Nephron progenitor cell (in vitro differentiated cells): Measurements from ENCODE around the gene AFG3L2.
A peak's percentile ranks its signal among the peaks of the same experiment; 100 is the strongest.

Source experiments
- DNase-seq: peaks from one replicate; pipeline ENCODE4 v3.0.0; 2021
- H3K27ac Mint-ChIP-seq: 2 replicates; pipeline ENCODE4 v1.8.0; 2021; ENCODE audit warnings: mild to moderate bottlenecking, moderate library complexity, mixed read lengths
- H3K27me3 Mint-ChIP-seq: 2 replicates; pipeline ENCODE4 v1.8.0; 2021; ENCODE audit warnings: mild to moderate bottlenecking, low read depth, mixed read lengths; ENCODE audit not compliant: poor library complexity
- H3K36me3 Mint-ChIP-seq: 2 replicates; pipeline ENCODE4 v1.8.0; 2021; ENCODE audit warnings: low read depth, mixed read lengths
- H3K4me1 Mint-ChIP-seq: 2 replicates; pipeline ENCODE4 v1.8.0; 2021; ENCODE audit warnings: mixed read lengths
- H3K4me3 Mint-ChIP-seq: 2 replicates; pipeline ENCODE4 v1.8.0; 2021; ENCODE audit warnings: mild to moderate bottlenecking, moderate library complexity, mixed read lengths
- H3K9me3 Mint-ChIP-seq: 2 replicates; pipeline ENCODE4 v1.8.0; 2021; ENCODE audit warnings: mild to moderate bottlenecking, moderate library complexity, mixed read lengths
- CTCF ChIP-seq: fragments of 200-600 bp; sonication (generic); IDR thresholded peaks from 2 replicates; pipeline ENCODE4 v1.5.0; 2021; ENCODE audit warnings: antibody characterized with exemption

Gene AFG3L2

GRCh38 chr18:12342661-12343060 is 34.4 kb downstream of the AFG3L2 start:
- DNase-seq: no peak
- Mint-ChIP-seq H3K27ac (no peak overlapping the region), H3K36me3 (peaks cover 74% of the 10 kb centered on the region), H3K4me3 (no peak overlapping the region), H3K9me3 (no peaks in the 10 kb centered on the region), H3K27me3 (no peaks in the 10 kb centered on the region), H3K4me1 (no peaks in the 10 kb centered on the region)
- no peak for TF ChIP-seq CTCF

DNA sequence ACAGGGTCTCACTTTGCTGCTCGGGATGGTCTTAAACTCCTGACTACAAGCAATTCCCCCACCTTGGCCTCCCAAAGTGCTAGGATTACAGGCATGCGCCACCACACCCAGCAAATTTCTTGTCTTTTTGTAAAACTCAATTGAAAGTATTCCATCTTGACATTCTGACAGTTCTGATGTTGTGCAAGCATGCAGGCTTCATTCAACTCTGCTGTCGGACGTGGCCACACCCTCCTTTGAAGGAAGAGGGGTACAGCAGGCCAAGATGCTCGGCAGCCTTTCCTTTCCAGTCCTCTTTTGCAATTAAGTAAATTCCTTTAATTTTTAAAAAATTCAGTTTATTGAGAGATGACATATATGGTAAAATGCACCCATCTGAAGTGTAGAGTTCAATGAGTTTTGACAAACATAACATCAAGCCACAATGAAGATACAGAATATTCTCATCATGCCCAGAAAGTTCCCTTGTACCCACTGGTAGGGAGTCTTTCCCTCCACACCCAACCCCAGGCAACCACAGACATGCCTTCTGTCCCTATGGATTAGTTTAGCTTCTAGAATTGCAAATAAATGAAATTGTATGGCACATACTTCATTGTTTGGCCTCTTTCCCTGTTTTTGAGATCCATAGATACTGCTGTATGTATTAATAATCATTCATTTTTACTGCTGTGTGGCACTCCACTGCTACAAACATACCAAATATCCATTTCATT is 35.9 kb downstream of the AFG3L2 start:
- H3K36me3 Mint-ChIP-seq: peaks cover 77% of the 10 kb centered on the region

DNA sequence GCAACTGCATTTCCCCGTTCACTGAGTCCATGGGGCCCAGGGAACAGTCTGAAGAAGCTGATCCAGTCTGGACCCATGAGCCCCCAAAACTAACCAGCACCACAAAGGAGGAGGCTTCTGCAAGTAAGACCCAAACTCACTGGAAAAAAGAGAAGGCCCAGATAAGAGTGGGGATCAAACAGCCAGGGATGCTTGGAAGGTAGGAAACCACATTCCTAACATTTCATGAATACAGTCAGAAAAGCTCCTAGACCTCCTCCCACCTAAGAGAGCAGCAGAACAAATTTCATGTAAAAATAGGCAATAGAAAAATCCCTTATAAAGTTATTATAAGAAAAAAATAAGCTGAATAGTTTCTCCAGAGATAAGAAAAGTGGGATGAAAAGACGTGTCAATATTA is 38.6 kb downstream of the AFG3L2 start:
- Mint-ChIP-seq H3K4me1 (peaks cover 34% of the 10 kb centered on the region), H3K36me3 (peaks cover 81% of the 10 kb centered on the region), H3K27me3 (peaks cover 2% of the 10 kb centered on the region), H3K4me3 (no peak overlapping the region), H3K9me3 (no peaks in the 10 kb centered on the region), H3K27ac (no peak overlapping the region)
- DNase-seq: no peak
- no peak for TF ChIP-seq CTCF

More for the DNA sequence above, 35.9 kb downstream of the AFG3L2 start:
- TF ChIP-seq CTCF: no peak
- H3K9me3 Mint-ChIP-seq: no peaks in the 10 kb centered on the region
- H3K27me3 Mint-ChIP-seq: no peaks in the 10 kb centered on the region
- H3K27ac Mint-ChIP-seq: no peak overlapping the region
- no peak overlapping the region for H3K4me3 Mint-ChIP-seq
- peaks cover 14% of the 10 kb centered on the region for H3K4me1 Mint-ChIP-seq
- DNase-seq: no peak

- H3K27ac Mint-ChIP-seq: peak overlapping the region; percentile 24
- H3K36me3 Mint-ChIP-seq: peaks cover 70% of the 10 kb centered on the region
- no peak for TF ChIP-seq CTCF
- H3K4me1 Mint-ChIP-seq: peaks cover 34% of the 10 kb centered on the region
- DNase-seq: no peak
- peaks cover 3% of the 10 kb centered on the region for H3K27me3 Mint-ChIP-seq
- peak overlapping the region; percentile 21 for H3K4me3 Mint-ChIP-seq
- H3K9me3 Mint-ChIP-seq: no peaks in the 10 kb centered on the region
These were observed 40.1 kb downstream of the AFG3L2 start for GRCh38 chr18:12336887-12337286.

DNA sequence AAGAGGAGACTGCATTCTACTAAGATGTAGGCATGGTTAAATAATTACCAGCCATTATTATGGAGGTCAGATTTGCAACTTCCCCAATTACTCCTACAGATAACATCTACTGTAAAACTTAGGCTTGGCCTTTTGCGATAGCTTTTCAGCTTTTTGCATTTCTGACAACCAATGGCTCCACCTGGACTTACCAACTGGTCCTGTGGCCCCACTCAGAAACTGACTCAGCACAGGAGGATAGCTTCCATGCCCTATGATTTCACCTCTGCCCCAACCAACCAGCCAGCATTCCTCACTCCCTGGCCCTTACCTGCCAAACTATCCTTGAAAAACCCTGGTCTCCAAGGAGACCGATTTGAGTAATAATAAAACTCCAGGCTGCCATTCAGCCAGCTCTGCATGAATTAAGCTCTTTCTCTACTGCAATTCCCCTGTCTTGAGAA is 40.8 kb downstream of the AFG3L2 start:
- H3K4me3 Mint-ChIP-seq: no peak overlapping the region
- DNase-seq: no peak
- TF ChIP-seq CTCF: no peak
- H3K4me1 Mint-ChIP-seq: peaks cover 34% of the 10 kb centered on the region
- peaks cover 3% of the 10 kb centered on the region for H3K27me3 Mint-ChIP-seq
- peaks cover 66% of the 10 kb centered on the region for H3K36me3 Mint-ChIP-seq
- H3K9me3 Mint-ChIP-seq: no peaks in the 10 kb centered on the region
- no peak overlapping the region for H3K27ac Mint-ChIP-seq

- TF ChIP-seq CTCF: no peak
- peaks cover 34% of the 10 kb centered on the region for H3K4me1 Mint-ChIP-seq
- H3K4me3 Mint-ChIP-seq: no peak overlapping the region
- H3K27ac Mint-ChIP-seq: peak overlapping the region; percentile 68
- no peak for DNase-seq
- H3K36me3 Mint-ChIP-seq: peaks cover 62% of the 10 kb centered on the region
- peaks cover 3% of the 10 kb centered on the region for H3K27me3 Mint-ChIP-seq
- H3K9me3 Mint-ChIP-seq: no peaks in the 10 kb centered on the region
These were observed 41.5 kb downstream of the AFG3L2 start for GRCh38 chr18:12335503-12335902.
